Measurements from ENCODE around the gene SPATA3. TPM values are rescaled to one million over a fixed set of nuclear protein-coding genes. Genes with fewer than 3 reads are reported as not detected.

The SPATA3 gene
- total RNA-seq, 1 donor from 2014 or later, result not detected

DNA sequence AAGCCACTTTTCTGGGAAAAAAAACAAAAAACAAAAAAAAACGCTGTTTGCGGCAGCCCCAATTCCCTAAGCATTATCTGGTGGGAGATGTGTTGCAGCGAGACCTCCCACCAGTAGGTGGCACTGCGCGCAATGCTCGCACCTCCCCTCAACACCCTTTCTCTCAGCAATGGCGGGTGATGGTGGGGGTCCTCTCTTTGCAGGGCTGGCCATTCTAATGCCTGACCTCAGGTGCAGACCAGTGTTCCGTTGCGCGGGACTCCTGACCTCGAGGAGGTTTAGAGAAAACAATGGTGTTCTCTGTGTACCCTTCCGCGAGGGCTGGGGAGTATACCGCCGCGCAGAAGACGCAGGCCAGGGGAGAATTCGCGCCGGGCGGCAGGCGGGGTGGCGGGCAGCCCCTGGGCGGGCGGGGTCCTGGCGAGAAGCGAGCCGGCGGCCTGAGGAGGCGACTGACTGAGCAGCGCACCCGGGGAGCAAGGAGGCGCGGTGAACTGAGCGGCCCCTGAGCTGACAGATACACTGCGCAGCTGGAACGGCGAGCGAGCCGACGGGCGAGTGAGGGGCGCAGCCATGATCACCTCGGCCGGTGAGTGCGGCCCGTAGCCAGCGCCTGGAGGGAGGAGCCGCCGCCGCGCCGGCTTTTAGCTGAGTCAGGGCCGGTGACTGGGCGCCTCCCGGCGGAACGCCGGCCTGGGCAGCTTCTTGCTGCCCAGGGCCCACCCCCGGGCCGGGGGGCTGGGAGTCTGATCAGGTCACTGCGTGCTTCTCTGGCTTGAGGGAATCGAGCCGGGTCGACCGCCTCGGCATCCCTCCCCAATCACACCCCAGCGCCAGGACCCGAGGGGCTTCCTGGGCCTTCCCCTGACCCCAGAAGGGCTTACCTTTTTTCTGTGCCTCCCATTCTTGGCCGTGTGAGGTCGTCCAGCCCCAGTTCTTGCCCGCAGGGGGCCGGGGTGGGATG, 60.8 kb downstream of the SPATA3 start, which contains the start of gene PSMD1:
PSMD1 (plus strand) TSS at position 415 of the 964 bp plus-strand sequence; CDS start at position 574, 159 bp downstream.
- Histone ChIP-seq H3K27me3 (no peaks in the 10 kb centered on the region), H3K9me3 (no peaks in the 10 kb centered on the region), H3K27ac (peak within 1 kb of the TSS; percentile 86 to 95), H3K4me3 (peak within 1 kb of the TSS; percentile 86 to 89), H3K4me1 (peaks cover 6 to 19% of the 10 kb centered on the region in 2 donors), H3K36me3 (peaks cover 4 to 8% of the 10 kb centered on the region in 2 donors)
- TF ChIP-seq, protein P1, sequence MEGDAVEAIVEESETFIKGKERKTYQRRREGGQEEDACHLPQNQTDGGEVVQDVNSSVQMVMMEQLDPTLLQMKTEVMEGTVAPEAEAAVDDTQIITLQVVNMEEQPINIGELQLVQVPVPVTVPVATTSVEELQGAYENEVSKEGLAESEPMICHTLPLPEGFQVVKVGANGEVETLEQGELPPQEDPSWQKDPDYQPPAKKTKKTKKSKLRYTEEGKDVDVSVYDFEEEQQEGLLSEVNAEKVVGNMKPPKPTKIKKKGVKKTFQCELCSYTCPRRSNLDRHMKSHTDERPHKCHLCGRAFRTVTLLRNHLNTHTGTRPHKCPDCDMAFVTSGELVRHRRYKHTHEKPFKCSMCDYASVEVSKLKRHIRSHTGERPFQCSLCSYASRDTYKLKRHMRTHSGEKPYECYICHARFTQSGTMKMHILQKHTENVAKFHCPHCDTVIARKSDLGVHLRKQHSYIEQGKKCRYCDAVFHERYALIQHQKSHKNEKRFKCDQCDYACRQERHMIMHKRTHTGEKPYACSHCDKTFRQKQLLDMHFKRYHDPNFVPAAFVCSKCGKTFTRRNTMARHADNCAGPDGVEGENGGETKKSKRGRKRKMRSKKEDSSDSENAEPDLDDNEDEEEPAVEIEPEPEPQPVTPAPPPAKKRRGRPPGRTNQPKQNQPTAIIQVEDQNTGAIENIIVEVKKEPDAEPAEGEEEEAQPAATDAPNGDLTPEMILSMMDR (IDR thresholded peaks at IDR 0.05), result peak; percentile 89 to 93 (median 91)
- DNase-seq (ENCODE audit: low spot score in 2 of 2), result peak; percentile 55 to 95
- intact Hi-C loops (cut with DNase I), result loop anchor here (2.0 to 5.0 kb wide), 4 partner anchors 142 to 726 kb away; partner anchors contain the start of genes ARMC9 and PDE6D

DNA sequence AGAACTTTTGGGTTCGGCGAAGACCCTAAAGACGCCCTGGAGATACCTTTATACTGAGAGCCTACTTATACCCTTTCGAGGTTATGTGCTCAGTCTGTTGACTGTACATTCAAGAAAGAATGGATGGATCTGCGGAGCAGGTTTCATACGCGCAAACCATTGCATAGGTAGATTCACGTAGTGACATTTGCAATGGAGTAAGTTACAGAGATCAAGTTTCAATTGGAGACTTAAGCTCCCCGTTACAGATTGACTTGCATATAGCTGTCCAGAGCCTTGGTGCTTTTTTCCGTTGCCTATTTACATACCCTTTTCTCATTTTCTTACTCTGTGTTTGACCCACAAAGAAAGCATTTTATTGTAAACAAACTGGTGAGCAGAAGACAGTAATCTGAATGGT, 61.7 kb downstream of the SPATA3 start:
- no peak for DNase-seq (ENCODE audit: low spot score in 2 of 2)
- Histone ChIP-seq H3K36me3 (peaks cover 12 to 17% of the 10 kb centered on the region in 2 donors), H3K9me3 (no peaks in the 10 kb centered on the region), H3K4me3 (peak overlapping the region; percentile 86 to 89), H3K27me3 (no peaks in the 10 kb centered on the region), H3K27ac (peak overlapping the region; percentile 86 to 95), H3K4me1 (peaks cover 6 to 19% of the 10 kb centered on the region in 2 donors)
- intact Hi-C loops (cut with DNase I), result loop anchor here (2.0 to 5.0 kb wide), 4 partner anchors 141 to 725 kb away; partner anchors contain the start of genes ARMC9 and PDE6D
- TF ChIP-seq, protein P1 (IDR thresholded peaks at IDR 0.05), result no peak

Other genes starting within 250 kb of the SPATA3 start
- gene ITM2C, start 131.2 kb upstream of the SPATA3 start, total RNA-seq, result 84.9 TPM
- gene GPR55, start 70.9 kb upstream of the SPATA3 start, total RNA-seq, result not detected
- gene C2orf72, start 41.4 kb downstream of the SPATA3 start, total RNA-seq, result 20.5 TPM
- gene PSMD1, start 60.7 kb downstream of the SPATA3 start, total RNA-seq, result 97.4 TPM
- gene HTR2B, start 128.9 kb downstream of the SPATA3 start, total RNA-seq, result 0.75 TPM
- 3.3 TPM for gene ARMC9, start 202.5 kb downstream of the SPATA3 start, total RNA-seq

Data from ascending aorta (tissue), 2 donors.